AML-193 (cell line): Measurements from ENCODE around the gene DIRAS1.
"Not testable (repeated sequence)": the region's sequence is repeated elsewhere in the genome, so short reads cannot be mapped to it uniquely, and the experiment has no call there.

ENCODE experiments used
- DNase-seq, 2 experiments: peaks; one replicate each; lab custom pipeline; 2025; lab: John Stamatoyannopoulos, UW

The DIRAS1 gene

DNA sequence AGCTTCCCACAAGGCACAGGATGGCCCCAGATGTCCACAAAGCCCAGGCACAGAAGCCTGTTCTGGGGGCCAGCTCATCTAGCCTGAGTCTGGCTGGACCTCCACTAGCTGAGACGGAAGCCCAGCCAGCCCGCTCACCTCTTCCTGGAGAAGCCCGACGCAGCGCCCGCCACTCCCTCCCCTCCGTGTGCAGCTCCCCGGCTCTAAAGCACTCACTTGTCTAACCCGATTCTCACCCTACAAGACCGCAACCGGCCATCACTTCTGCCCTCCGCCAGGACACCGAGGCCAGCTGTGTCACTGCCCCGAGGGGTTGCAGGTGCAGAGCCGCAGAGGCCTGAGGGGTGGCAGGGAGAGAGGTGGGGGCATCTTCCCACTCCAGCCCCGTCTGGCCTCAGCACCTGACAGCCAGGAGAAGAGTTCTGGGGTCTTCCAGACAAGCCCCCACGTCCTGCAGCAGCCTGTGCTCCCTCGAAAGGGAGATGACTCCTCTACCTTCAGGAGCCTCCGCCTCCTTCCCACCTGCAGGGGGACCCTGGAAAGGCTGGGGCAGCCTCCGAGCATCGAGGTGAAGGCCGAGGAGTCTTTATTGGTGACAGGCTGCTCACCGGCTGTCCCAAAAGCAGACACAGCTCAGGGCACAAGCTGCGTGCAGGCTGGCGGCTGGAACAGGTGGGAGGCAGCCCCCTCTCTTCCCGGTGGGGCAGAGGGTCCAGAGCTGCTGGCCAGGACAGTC, 5.9 kb upstream of the DIRAS1 start:
- DNase-seq = no peak

DNA sequence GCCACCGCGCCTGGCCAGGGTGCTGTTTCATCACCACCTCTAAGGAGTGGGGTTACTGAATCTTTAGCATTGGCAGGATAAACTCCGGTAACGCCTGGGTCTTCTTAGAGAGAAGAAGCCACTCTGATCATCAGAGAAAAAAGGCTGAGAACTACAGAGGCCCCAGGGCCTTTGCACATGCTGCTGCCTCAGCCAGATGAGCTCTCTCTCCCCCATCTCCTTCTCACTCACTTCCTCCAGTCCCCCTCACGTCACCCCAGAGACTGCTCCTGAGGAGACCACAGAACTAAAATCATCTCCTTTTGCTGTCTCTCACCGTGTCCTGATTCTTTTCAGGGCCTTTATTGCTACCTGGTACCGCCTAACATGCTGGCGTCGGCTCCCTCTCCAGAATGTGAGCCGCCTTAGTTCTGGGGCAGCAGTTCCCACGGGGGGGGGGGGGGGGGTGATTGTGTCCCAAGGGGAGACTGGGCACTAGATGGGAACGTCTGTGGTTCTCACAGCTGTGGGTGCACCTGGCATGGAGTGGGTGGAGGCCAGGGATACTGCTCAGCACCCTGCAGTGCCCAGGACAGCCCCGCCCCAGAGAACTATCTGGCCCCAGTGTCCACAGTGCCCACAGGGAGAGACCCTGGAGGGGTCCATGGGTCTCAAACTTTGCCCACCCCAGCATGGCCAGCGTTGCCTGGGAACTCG, 5.1 kb upstream of the DIRAS1 start:
- no peak for DNase-seq

DNA sequence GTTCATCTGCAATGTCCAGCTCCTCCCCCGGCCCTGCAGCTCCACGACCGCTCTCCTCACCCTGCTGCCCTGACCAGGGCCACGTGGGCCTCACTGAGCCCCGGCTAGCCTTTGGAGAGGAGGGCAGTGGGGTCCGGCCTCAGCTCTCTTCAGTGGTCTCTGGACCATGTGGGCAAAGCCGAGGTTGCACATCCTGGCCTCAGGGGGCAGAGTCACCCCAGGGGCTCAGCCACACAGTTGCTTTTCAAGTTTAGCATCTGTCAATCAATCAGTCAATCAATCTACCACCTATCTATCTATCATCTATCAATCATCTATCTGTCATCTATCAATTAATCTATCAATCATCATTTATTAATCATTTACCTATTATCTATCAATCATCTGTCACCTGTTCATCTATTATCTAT, 3.0 kb upstream of the DIRAS1 start:
- DNase-seq = no peak

DNA sequence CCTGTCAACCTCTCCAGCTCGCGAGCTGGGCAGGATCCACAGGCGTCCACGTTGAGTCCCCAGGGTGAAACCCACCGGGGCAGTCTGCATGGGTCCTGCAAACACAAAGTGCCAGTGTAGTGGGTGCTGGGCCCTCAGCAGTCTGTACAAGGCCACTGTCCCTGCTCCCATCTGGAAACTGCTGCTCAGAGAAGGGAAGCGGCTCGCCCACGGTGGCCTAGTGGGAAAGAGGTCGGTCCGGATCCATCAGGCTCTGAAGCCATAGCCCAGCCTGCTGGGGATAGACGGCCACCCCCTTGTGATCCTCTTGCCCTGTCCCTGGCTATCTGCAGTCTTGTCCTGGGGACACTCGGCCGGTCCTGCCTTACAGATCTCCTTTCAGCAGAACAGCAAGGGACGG, 2.6 kb upstream of the DIRAS1 start:
- DNase-seq = no peak

DNA sequence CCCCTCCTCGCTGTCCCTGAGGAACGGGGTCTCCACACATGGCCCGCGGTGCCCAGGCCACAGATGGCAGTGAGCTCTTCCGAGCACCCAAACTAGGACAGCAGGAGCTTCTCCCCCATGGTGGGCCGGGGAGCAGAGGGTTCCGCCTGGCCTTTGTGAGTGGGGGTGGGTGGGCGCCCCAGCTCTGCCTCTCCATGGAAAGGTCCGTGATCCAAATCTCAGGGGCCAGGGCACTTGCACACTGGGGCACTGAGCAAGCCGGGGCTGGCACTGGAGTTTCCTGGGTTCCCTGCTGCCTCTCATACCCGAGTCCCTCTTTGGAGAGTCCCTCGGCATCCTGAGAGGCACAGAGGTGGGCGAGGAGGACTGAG, 2.2 kb upstream of the DIRAS1 start:
- no peak for DNase-seq

DNA sequence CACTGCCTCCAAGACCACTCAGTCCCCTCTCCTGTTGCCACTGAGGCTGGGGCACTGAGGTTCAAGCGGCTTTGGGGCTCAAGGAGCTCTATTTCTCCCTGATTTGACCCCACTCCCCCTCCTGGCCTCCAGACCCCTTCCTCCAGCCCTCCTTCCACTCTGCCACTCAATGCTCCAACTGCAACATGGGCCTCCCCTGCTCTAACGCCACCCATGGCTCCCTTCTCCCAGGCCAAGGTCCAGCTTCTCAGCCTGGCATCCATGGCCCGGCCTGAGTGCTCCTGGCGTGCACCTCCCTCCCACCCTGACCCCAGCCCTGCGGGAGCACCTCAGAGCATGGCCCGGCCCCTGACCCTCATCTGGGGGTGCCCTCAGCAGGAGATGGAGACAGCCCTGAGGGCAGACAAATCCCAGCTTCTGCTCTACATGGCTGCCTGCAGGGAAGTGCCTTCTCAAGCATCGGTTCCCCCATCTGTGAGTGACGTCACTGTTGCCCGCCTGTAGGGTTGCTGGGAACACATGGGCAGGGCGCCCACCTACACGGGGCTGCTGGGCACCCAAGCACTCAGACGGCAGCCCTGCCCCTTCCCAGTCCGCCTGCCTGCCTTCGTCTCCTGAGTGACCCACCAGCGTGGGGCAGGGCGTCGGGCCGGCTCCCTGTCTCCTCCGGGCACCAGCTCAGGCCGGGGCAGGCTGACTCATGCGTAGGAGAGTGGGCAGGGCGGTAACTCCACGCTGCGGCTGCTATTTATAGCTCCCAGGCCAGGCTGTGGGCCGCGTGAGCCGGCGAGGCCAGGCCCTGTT, 1.6 kb upstream of the DIRAS1 start:
- no peak for DNase-seq

DNA sequence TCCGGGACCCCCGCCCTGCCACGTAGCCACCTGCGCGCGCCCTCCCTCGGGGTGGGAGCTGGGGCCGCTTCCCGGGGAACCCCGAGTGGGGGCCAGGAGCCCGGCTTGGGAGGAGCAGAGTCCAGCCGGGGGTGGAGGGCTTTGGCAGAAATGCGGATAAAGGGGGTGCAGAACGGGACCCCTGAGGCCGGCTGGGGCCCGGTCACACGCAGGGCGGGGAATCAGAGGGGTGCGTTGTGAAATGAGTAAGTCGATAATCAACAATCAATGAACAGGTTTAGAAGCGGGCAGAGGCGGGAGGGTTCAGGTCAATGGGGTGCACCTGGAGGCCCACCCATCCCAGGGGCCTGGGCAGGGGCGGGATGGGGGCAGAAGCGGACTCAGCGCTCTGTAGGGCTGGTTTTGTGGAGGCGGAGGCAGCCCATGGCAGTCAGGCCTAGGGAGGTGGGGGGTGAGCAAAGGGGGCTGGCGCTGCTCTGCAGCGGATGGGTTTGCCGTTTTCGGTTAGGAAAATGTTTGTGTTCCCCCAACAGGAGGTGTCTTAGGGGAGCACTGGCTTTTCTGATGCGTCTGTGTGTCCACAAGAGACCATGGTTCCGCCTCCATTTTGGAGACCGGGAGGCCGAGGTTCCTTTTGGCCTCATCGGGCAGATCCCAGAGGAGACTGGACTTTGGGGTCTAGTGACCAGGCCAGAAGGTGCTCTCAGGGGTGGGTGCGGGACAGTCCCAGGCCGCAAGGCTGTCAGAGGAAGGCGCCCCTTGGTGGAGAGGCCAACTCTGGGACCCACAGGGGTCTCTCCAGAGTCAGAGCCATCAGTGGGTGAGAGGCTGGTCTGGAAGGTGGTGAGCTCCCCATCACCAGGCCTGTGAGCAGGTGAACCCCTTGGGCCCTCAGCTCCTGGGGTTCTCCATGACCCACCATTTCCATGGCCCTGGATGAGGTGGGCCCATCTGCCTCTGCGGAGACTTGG, 683 bp upstream of the DIRAS1 start:
- DNase-seq = no peak

DNA sequence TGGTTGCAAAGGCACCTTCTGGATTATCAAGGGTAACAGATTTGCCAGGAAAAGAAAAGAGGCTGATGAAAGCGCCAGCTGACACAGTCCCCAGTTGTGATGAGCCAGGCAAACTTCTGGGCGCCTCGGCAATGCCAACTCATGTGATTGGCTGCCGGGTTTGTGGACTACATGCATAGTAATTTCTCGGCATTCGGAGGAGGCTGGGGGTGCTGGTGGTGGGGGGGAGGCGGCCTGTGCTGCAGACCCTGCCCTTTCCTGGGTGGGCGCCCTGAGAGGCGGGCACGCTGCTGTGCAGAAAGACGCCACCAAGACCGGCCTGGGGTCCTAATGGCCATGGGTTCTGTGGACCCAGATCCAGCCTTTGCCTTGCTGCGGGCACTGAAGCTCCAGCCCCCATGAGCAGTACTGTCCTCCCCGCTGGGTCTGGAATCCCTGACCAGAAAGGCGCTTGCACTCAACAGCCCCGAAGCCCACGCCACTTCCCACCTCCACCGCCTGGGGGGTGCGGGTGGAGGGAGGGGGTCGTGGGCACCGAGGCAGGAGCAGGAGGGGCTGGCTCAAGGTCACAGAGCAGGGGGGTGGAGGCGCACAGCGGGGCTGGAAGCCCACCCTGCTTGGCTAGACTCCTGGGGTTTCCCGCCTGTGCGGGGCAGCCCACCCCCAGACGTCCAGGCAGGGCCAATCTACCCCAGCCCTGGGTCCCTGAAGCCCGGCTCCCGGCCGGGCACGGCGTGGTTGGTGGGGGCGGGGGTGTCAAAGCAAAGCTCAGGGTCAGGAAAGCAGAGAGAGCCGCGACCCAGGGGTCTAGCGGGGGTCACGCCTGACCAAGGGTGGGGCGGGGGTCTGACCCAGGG, 1.0 kb downstream of the DIRAS1 start:
- DNase-seq = no peak

DNA sequence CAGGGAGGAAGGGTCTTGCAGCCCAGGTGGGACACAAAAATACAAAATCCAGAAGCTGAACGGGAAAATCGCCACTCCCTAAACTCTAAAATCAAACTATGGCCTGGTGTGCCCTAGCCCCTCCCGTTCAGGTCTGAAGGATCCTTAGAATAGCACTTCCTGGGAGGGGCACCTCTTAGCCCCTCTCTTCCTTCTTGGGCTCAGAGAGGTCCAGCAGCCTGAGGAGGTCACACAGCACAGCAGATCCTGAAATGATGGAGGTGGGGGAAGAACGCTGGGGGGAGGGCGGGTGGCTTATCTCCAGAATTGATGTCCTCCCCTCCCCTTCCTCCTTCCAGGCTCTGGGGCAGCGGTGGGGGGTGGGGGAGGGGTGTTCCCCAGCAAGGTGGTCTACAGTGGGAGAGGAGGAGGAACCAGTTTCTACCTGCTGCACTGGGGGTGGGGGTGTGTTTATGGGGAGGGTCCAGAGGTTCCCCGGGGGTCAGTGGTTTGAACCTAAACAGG, 1.9 kb downstream of the DIRAS1 start:
- DNase-seq = no peak

DNA sequence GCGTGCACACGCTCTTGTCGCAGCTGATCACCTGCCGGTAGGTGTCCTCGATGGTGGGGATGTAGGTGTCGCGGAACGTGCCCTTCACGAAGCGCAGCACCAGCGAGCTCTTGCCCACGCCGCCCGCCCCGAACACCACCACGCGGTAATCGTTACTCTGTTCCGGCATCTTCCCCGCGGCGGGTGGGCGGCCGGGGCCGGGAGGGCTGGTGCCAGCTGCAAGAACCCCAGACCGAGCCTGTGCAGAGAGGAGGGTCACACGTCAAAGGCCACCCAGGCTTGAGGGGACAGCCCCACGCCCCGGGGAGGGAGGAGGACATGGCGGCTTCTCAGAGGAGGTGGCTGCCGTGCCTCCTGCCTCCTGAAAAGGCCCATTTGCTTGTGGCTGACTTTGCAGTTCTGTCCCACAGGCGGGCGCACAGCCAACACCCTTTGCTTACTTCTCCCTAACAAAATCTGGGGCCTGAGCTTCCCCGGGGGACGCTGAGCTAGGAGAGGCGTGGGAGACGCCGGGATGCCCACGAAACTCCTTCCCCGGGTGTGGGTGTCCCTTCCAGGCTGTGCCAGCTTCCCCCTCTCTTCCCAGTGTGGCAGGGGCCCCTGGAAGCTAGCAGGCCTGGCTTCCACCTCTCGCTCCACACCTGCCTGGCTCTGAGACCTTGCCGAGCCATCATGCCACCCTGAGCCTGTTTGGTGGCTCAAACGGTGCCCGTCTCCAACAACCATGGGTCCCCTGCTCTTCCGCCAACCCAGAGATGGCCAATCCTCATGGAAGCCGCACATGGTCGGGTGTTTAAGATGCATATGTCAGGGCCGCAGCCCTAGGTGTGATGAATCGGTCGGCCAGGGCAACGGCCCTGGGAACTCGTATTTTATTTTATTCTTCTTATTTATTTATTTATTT, 3.3 kb downstream of the DIRAS1 start:
- no peak for DNase-seq

DNA sequence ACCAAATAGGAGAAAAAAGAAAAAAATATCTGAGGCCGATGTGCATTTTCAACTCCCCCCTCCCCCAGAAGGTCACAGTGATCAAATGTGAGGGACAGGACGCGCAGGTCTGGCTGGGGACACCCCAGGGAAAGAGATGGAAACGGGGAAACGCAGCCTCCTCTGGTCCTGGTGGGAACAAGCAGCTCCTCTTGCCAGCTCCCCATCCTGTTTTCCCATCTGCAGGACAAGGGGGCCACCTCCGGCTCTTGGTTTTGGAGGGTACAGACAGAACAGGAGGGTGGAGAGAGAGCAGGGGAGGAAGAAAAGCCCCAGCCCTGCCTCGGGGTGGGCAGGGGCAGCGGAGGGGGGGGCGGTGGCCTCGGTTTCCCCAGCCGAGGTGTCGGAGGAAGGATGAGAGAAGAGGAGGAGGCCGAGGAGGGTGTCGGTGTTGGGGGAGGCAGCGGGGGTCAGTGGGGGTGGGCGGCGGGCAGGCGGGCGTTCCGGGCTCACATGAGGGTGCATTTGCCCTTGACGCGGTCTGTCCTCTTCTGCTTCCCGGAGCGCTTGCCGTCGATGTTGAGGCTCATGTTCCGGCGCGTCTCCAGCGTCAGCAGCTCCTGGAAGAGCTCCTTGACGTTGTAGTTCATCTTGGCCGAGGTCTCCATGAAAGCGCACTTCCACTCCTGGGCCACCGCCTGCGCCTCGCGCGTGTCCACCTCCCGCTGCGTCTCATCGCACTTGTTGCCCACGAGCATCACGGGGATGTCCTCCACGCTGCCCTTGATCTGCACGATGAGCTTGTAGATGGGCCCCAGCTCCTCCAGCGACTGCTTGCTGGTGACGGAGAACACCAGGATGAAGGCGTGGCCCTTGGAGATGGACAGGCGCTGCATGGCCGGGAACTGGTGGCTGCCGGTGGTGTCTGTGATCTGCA, 4.2 kb downstream of the DIRAS1 start:
- DNase-seq = no peak

DNA sequence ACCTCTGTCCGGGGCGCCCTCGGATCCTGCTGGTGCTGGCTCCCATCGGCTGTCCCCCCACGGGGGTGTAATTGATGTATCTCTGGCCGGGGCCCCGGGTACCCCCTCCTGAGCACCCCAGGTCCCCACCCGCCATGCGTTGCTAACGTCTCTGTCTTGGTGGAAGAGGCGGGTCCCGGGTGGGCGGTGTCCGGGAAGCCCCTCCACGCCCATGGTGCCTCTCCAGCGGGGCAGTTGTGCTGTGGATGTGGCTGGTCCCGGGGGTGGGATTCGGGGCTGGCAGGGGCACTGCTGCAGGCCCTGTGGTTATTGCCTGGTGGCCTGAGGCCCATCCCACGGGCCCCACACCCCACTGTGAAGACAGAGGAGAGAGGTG, 4.9 kb downstream of the DIRAS1 start:
- no peak for DNase-seq

DNA sequence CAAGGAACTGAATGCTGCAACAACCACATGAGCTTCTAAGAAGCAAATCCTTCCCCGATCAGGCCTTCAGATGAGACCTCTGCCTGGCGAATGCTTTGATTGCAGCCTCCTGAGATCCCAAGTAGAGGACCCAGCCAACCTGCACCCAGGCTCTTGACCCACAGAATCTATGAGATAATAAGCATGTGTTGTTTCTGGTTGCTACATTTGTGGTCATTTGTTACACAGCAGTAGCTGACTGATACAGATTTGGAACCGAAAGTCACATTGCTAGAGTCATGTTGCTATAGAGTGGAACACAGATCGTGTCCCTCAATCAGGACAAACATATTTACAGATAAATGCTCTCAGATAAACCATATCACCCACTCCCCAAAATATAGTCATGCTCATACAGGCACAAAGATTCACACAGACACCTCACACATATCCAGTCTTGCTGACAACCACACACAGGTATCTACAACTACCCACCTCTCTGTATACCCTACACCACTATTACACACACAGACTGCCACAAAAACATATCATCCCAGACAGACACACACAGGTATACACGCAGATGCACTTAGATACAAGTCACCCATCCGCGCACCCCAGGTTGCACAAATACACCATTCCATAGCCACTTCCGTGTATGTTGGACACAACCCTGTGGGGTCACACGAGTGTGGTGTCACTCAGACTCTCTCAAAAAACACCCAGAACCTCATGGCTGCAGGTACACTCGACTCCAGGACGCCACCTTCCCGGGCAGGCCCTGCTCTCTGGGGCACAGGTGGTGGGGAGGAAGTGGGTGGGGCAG, 5.5 kb downstream of the DIRAS1 start:
- DNase-seq = no peak

DNA sequence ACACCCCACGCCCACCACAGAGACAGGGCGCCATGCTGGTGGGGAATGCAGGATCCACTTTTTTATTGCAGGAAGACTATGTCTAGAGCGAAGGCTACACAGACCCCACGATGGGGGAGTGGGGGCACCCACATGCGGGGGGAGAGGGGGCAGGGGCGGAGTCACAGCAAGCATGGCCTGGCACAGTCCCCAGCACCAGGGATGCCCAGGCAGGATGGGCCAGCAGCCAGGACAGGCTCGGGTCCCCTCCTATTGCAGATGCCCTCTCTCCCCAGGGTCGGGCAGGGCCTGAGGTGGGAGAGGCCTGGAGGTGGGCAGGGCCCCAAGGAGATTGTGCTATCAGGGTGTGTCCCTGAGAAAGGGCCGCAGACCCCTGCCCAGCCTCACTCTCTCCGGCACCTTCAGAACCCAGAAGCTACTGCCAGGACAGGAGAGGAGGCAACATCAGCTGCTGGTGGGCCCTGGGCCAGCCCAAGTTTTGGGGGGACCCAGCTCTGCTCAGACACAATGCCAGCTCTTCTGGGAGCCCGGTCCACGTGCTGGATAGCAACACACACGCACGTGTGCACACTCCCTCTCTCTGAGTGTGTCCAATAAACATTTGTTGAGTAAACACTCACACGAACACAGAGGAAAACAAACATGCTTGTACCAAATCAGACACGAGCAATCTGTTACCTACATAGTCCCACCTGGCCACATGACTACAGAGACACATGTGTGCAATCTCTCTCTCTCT, 6.5 kb downstream of the DIRAS1 start:
- DNase-seq = no peak

DNA sequence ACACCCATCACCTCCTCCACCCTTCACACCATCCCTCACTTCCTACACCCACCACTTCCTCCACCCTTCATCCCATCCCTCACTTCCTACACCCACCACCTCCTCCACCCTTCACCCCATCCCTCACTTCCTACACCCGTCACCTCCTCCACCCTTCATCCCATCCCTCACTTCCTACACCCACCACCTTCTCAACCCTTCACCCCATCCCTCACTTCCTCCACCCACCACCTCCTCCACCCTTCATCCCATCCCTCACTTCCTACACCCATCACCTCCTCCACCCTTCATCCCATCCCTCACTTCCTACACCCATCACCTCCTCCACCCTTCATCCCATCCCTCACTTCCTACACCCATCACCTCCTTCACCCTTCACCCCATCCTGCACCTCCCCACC, 7.1 kb downstream of the DIRAS1 start:
- DNase-seq = not testable (repeated sequence)

DNA sequence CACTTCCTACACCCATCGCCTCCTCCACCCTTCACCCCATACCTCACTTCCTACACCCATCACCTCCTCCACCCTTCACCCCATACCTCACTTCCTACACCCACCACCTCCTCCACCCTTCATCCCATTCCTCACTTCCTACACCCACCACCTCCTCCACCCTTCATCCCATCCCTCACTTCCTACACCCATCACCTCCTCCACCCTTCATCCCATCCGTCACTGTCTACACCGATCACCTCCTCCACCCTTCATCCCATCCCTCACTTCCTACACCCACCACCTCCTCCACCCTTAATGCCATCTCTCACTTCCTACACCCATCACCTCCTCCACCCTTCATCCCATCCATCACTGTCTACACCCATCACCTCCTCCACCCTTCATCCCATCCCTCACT, 8.0 kb downstream of the DIRAS1 start:
- DNase-seq = not testable (repeated sequence)

DNA sequence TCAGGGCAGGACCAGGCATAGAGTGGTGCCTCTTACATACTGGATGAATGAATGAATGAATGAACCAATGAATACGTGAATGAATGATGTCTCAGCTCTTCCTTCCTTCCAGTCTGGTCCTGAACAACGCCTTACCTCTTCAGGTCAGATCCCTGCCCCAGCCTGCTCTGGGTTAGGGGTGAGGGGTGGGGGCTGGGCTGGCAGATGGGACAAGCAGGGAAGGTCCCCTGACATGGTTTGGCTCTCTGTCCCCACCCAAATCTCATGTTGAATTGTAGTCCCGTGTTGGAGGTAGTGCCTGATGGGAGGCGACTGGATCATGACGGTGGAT, 9.3 kb downstream of the DIRAS1 start:
- DNase-seq = no peak
